ENCODE results near the gene BCL2L2. TPM values are rescaled to one million over a fixed set of nuclear protein-coding genes. Genes with fewer than 3 reads are reported as not detected.

BCL2L2 gene
- total and polyA plus RNA-seq, 10 of the 15 experiments (the other 5 are each of a cell fraction or from before 2014, with no cell fraction given): 1.4 to 14.7 (median 7.1) TPM

DNA sequence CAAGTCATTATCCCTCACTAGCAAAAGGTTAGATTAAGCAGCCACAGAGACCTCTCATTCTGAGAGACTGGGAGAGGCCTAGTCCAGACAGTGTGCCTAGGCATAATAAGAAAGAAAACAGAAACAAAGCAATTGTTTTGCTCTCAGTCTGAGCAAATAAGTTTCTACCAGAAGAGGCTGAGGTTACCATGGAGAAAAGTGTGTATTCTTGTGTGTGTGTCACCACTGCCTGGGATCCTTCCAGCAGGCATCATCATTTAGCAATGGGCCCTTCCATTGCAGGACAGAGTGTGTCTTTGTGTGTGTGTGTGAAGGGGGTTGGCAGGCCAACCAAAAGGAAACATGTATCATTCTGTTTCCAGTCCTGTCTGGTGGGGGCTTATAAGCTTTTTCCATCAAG lies 54.7 kb downstream of the BCL2L2 start:
- H3K27me3 ChIP-seq (replicated peaks in 1 of 2; ENCODE audit: control insufficient read depth in 2 of 2, insufficient read depth in 2 of 2, low read length in 1 of 2): peaks cover 0 to 7% of the 10 kb centered on the region in 2 experiments; a peak in 3 of 4 replicates
- no peaks in the 10 kb centered on the region for H3K9me3 ChIP-seq (replicated peaks; ENCODE audit: control insufficient read depth, insufficient read depth, low read length)
- no peaks in the 10 kb centered on the region for H4K20me1 ChIP-seq (ENCODE audit: control insufficient read depth, insufficient read depth)
- FAIRE-seq (no peak), DNase-seq (ENCODE audit: low read depth, low spot score) (no peak), ATAC-seq (no peak)
- ChIA-PET POLR2A (no interaction called here), CTCF (interaction anchor here (1.1 to 1.4 kb wide), 2 partner anchors 10 to 18 kb away, joined by 4 to 5 read pairs; no protein-coding TSS in a partner anchor), RAD21 (ENCODE audit: unreplicated experiment) (interaction anchor here (0.5 kb wide), 1 partner anchor 199 kb away, joined by 5 read pairs; no protein-coding TSS in a partner anchor), SMC1A (ENCODE audit: uncharacterized antibody, unreplicated experiment) (interaction anchor here (1.1 kb wide), 2 partner anchors 34 to 53 kb away, joined by 3 read pairs; no protein-coding TSS in a partner anchor)
- in situ Hi-C loops (cut with MboI) (no loop called here), intact Hi-C loops (cut with micrococcal nuclease; ENCODE audit: unreplicated experiment) (no loop called here)
- no peaks in the 10 kb centered on the region for H3K79me2 ChIP-seq (ENCODE audit: control insufficient read depth, insufficient read depth, low read length)
- H3K36me3 ChIP-seq (ENCODE audit: control insufficient read depth in 2 of 2, insufficient read depth in 2 of 2, low read length in 1 of 2): no peaks in the 10 kb centered on the region
- H3K27ac ChIP-seq (ENCODE audit: control insufficient read depth, insufficient read depth): no peak overlapping the region
- no TSS peak for BruUV-seq (replicated peaks)
- TF ChIP-seq SMC3 (IDR thresholded peaks at IDR 0.05; ENCODE audit: borderline replicate concordance, low read length) (no peak), MTA2 (IDR thresholded peaks at IDR 0.05; ENCODE audit: low read depth) (no peak), SUZ12 (IDR thresholded peaks at IDR 0.05; ENCODE audit: unreplicated experiment) (no peak)
- TF ChIP-seq, protein P1, sequence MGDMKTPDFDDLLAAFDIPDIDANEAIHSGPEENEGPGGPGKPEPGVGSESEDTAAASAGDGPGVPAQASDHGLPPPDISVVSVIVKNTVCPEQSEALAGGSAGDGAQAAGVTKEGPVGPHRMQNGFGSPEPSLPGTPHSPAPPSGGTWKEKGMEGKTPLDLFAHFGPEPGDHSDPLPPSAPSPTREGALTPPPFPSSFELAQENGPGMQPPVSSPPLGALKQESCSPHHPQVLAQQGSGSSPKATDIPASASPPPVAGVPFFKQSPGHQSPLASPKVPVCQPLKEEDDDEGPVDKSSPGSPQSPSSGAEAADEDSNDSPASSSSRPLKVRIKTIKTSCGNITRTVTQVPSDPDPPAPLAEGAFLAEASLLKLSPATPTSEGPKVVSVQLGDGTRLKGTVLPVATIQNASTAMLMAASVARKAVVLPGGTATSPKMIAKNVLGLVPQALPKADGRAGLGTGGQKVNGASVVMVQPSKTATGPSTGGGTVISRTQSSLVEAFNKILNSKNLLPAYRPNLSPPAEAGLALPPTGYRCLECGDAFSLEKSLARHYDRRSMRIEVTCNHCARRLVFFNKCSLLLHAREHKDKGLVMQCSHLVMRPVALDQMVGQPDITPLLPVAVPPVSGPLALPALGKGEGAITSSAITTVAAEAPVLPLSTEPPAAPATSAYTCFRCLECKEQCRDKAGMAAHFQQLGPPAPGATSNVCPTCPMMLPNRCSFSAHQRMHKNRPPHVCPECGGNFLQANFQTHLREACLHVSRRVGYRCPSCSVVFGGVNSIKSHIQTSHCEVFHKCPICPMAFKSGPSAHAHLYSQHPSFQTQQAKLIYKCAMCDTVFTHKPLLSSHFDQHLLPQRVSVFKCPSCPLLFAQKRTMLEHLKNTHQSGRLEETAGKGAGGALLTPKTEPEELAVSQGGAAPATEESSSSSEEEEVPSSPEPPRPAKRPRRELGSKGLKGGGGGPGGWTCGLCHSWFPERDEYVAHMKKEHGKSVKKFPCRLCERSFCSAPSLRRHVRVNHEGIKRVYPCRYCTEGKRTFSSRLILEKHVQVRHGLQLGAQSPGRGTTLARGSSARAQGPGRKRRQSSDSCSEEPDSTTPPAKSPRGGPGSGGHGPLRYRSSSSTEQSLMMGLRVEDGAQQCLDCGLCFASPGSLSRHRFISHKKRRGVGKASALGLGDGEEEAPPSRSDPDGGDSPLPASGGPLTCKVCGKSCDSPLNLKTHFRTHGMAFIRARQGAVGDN (IDR thresholded peaks at IDR 0.05): no peak
- TF ChIP-seq, protein P2, sequence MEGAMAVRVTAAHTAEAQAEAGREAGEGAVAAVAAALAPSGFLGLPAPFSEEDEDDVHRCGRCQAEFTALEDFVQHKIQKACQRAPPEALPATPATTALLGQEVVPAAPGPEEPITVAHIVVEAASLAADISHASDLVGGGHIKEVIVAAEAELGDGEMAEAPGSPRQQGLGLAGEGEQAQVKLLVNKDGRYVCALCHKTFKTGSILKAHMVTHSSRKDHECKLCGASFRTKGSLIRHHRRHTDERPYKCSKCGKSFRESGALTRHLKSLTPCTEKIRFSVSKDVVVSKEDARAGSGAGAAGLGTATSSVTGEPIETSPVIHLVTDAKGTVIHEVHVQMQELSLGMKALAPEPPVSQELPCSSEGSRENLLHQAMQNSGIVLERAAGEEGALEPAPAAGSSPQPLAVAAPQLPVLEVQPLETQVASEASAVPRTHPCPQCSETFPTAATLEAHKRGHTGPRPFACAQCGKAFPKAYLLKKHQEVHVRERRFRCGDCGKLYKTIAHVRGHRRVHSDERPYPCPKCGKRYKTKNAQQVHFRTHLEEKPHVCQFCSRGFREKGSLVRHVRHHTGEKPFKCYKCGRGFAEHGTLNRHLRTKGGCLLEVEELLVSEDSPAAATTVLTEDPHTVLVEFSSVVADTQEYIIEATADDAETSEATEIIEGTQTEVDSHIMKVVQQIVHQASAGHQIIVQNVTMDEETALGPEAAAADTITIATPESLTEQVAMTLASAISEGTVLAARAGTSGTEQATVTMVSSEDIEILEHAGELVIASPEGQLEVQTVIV (IDR thresholded peaks at IDR 0.05; ENCODE audit: borderline replicate concordance, partially characterized antibody): no peak
- TF ChIP-seq, protein P3, sequence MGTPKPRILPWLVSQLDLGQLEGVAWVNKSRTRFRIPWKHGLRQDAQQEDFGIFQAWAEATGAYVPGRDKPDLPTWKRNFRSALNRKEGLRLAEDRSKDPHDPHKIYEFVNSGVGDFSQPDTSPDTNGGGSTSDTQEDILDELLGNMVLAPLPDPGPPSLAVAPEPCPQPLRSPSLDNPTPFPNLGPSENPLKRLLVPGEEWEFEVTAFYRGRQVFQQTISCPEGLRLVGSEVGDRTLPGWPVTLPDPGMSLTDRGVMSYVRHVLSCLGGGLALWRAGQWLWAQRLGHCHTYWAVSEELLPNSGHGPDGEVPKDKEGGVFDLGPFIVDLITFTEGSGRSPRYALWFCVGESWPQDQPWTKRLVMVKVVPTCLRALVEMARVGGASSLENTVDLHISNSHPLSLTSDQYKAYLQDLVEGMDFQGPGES (IDR thresholded peaks at IDR 0.05): no peak
- TF ChIP-seq, protein P4, sequence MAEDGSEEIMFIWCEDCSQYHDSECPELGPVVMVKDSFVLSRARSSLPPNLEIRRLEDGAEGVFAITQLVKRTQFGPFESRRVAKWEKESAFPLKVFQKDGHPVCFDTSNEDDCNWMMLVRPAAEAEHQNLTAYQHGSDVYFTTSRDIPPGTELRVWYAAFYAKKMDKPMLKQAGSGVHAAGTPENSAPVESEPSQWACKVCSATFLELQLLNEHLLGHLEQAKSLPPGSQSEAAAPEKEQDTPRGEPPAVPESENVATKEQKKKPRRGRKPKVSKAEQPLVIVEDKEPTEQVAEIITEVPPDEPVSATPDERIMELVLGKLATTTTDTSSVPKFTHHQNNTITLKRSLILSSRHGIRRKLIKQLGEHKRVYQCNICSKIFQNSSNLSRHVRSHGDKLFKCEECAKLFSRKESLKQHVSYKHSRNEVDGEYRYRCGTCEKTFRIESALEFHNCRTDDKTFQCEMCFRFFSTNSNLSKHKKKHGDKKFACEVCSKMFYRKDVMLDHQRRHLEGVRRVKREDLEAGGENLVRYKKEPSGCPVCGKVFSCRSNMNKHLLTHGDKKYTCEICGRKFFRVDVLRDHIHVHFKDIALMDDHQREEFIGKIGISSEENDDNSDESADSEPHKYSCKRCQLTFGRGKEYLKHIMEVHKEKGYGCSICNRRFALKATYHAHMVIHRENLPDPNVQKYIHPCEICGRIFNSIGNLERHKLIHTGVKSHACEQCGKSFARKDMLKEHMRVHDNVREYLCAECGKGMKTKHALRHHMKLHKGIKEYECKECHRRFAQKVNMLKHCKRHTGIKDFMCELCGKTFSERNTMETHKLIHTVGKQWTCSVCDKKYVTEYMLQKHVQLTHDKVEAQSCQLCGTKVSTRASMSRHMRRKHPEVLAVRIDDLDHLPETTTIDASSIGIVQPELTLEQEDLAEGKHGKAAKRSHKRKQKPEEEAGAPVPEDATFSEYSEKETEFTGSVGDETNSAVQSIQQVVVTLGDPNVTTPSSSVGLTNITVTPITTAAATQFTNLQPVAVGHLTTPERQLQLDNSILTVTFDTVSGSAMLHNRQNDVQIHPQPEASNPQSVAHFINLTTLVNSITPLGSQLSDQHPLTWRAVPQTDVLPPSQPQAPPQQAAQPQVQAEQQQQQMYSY (CRISPR knock-in tag; IDR thresholded peaks at IDR 0.05): no peak
- no peak overlapping the region for H3K4me3 ChIP-seq
- H3K4me2 ChIP-seq (ENCODE audit: control insufficient read depth, insufficient read depth): no peak overlapping the region
- H3K9ac ChIP-seq (ENCODE audit: control insufficient read depth, insufficient read depth, low read length): no peak overlapping the region
- H2AFZ ChIP-seq (ENCODE audit: control insufficient read depth, low read depth, low read length): no peak overlapping the region
- H3K4me1 ChIP-seq (ENCODE audit: control insufficient read depth, insufficient read depth, low read length): no peaks in the 10 kb centered on the region

Measured in GM12878 (cell line).